Keratinocyte (primary cell): ENCODE measurements around the gene MAD1L1. TPM values are rescaled to one million over a fixed set of nuclear protein-coding genes. Genes with fewer than 3 reads are reported as not detected.
"Not testable (repeated sequence)": the region's sequence is repeated elsewhere in the genome, so short reads cannot be mapped to it uniquely, and the experiment has no call there.

Source experiments
- DNase-seq: peaks from one replicate; pipeline ENCODE4 v3.0.0-alpha.2; 2011; ENCODE audit warnings: low read depth, missing footprints, low spot score
- FAIRE-seq: peaks from 2 replicates; lab custom pipeline; 2011; peaks lifted over from hg19 to GRCh38; lab: Jason Lieb, UNC
- H2AFZ ChIP-seq: 2 replicates; pipeline ENCODE4 v1.6.0; 2012; ENCODE audit warnings: low read length, control low read depth, inconsistent platforms; ENCODE audit not compliant: control insufficient read depth
- H3K27ac ChIP-seq: 2 replicates; pipeline ENCODE4 v1.5.1; 2011; ENCODE audit warnings: low read length; ENCODE audit not compliant: control insufficient read depth, insufficient read depth
- H3K27me3 ChIP-seq: 3 replicates; pipeline ENCODE4 v1.6.0; 2011; ENCODE audit warnings: low read length; ENCODE audit not compliant: control insufficient read depth, insufficient read depth; ENCODE audit errors: extremely low read depth
- H3K36me3 ChIP-seq, 2 experiments: 2 replicates in 1 of 2; 3 replicates in 1 of 2; pipeline ENCODE4 v1.5.1; 2011; ENCODE audit warnings: low read length in 2 of 2, mild to moderate bottlenecking in 1 of 2; ENCODE audit not compliant: control insufficient read depth in 2 of 2, insufficient read depth in 2 of 2; ENCODE audit errors: extremely low read depth in 1 of 2
- H3K4me1 ChIP-seq: 3 replicates; pipeline ENCODE4 v1.5.1; 2011; ENCODE audit warnings: low read length; ENCODE audit not compliant: control insufficient read depth, insufficient read depth; ENCODE audit errors: extremely low read depth
- H3K4me2 ChIP-seq: 3 replicates; pipeline ENCODE4 v1.6.0; 2011; ENCODE audit warnings: low read depth, low read length; ENCODE audit not compliant: control insufficient read depth, insufficient read depth; ENCODE audit errors: extremely low read depth
- H3K4me3 ChIP-seq, 3 experiments: fragments of 200-600 bp in 1 of 3; sonication (generic) in 1 of 3; 2 replicates in 2 of 3; 3 replicates in 1 of 3; pipeline ENCODE4 v1.5.1; 2011 to 2016; ENCODE audit warnings: low read length in 3 of 3, mild to moderate bottlenecking in 3 of 3, control low read depth in 2 of 3, inconsistent platforms in 1 of 3, low read depth in 1 of 3, mixed read lengths in 1 of 3, mixed run types in 1 of 3, moderate library complexity in 1 of 3; ENCODE audit not compliant: control insufficient read depth in 2 of 3, insufficient read depth in 2 of 3; ENCODE audit errors: extremely low read depth in 1 of 3
- H3K79me2 ChIP-seq: 2 replicates; pipeline ENCODE4 v1.6.0; 2012; ENCODE audit warnings: low read length; ENCODE audit not compliant: control insufficient read depth, insufficient read depth
- H3K9ac ChIP-seq: 3 replicates; pipeline ENCODE4 v1.6.0; 2011; ENCODE audit warnings: low read length; ENCODE audit not compliant: control insufficient read depth, insufficient read depth; ENCODE audit errors: extremely low read depth
- H3K9me1 ChIP-seq: 3 replicates; pipeline ENCODE4 v1.6.0; 2011; ENCODE audit warnings: low read length; ENCODE audit not compliant: control insufficient read depth, insufficient read depth; ENCODE audit errors: extremely low read depth
- H3K9me3 ChIP-seq: 2 replicates; pipeline ENCODE4 v1.5.1; 2012; ENCODE audit warnings: low read depth, low read length; ENCODE audit not compliant: control insufficient read depth
- H4K20me1 ChIP-seq: 3 replicates; pipeline ENCODE4 v1.6.0; 2011; ENCODE audit warnings: low read length; ENCODE audit not compliant: control insufficient read depth, insufficient read depth; ENCODE audit errors: extremely low read depth
- CTCF ChIP-seq, 3 experiments: IDR thresholded peaks in 1 of 3; conservative IDR thresholded peaks in 1 of 3; optimal IDR thresholded peaks in 1 of 3; 2 replicates in 2 of 3; 3 replicates in 1 of 3; pipeline versions ENCODE3 to v1.5.1; 2011; ENCODE audit warnings: low read length in 3 of 3, mild to moderate bottlenecking in 3 of 3, moderate library complexity in 2 of 3, control low read depth in 1 of 3, inconsistent platforms in 1 of 3; ENCODE audit not compliant: insufficient read depth in 2 of 3; ENCODE audit errors: extremely low read depth in 1 of 3
- EZH2 ChIP-seq: IDR thresholded peaks from one replicate; pipeline ENCODE4 v1.6.1; 2012; ENCODE audit warnings: inconsistent platforms, mild to moderate bottlenecking, low read length, moderate library complexity
- dilution Hi-C: fragments of 300-500 bp; cut with MboI; formaldehyde crosslinking; loops from one replicate; pipeline ENCODE4 v1.7.0; 2020; ENCODE audit warnings: low sequenced_read_pairs; ENCODE audit not compliant: extremely low pct_ligation_motif_present
- polyA plus RNA-seq, 5 experiments: library from polyadenylated mRNA; depleted of rRNA in 3 of 5; stranded (reverse) in 3 of 5; stranded (forward) in 1 of 5; unstranded in 1 of 5; fragments of >200 nt; gene quantifications; 1 replicate in 1 of 5; 2 replicates in 3 of 5; 3 replicates in 1 of 5; pipeline versions ENCODE4 v1.2.1 to v1.2.3, GENCODE V29; 2011 to 2012; ENCODE audit warnings: missing spikeins in 2 of 5, low read depth in 1 of 5, low replicate concordance in 1 of 5

MAD1L1 gene
- polyA plus RNA-seq, 1 donor (not counting 4 experiments of a cell fraction or from before 2014, with no cell fraction given) = 18.0 TPM

- H3K9me3 ChIP-seq = peaks cover 2% of the 10 kb centered on the region
- DNase-seq = no peak
- dilution Hi-C loops = no loop called here
- no peaks in the 10 kb centered on the region for H3K27me3 ChIP-seq
- no peak overlapping the region for H3K27ac ChIP-seq
- no peak overlapping the region for H3K4me3 ChIP-seq
- H4K20me1 ChIP-seq = no peaks in the 10 kb centered on the region
- H3K36me3 ChIP-seq = peaks cover 3 to 4% of the 10 kb centered on the region in 2 experiments
- no peaks in the 10 kb centered on the region for H3K9me1 ChIP-seq
- FAIRE-seq = no peak
- H3K4me2 ChIP-seq = no peak overlapping the region
- H2AFZ ChIP-seq = no peak overlapping the region
- no peaks in the 10 kb centered on the region for H3K79me2 ChIP-seq
- TF ChIP-seq CTCF (optimal IDR thresholded peaks at IDR 0.05 in 1 of 3, IDR thresholded peaks at IDR 0.05 in 1 of 3, conservative IDR thresholded peaks at IDR 0.05 in 1 of 3; ENCODE audit: extremely low read depth in 1 of 3, insufficient read depth in 2 of 3, low read length in 3 of 3) = no peak
- TF ChIP-seq EZH2 = no peak
- no peak overlapping the region for H3K9ac ChIP-seq
- peaks cover 6% of the 10 kb centered on the region for H3K4me1 ChIP-seq
Measured at GRCh38 chr7:2060701-2061100, 172.0 kb downstream of the MAD1L1 start.

GRCh38 chr7:2059964-2060700 lies 172.6 kb downstream of the MAD1L1 start:
- dilution Hi-C loops = no loop called here
- TF ChIP-seq CTCF (optimal IDR thresholded peaks at IDR 0.05 in 1 of 3, IDR thresholded peaks at IDR 0.05 in 1 of 3, conservative IDR thresholded peaks at IDR 0.05 in 1 of 3; ENCODE audit: extremely low read depth in 1 of 3, insufficient read depth in 2 of 3, low read length in 3 of 3) = no peak
- TF ChIP-seq EZH2 = no peak
- no peak overlapping the region for H3K9ac ChIP-seq

GRCh38 chr7:2058246-2058645 lies 174.5 kb downstream of the MAD1L1 start:
- dilution Hi-C loops, DNase-seq, H3K27ac ChIP-seq, H3K4me2 ChIP-seq, H3K4me1 ChIP-seq, H3K36me3 ChIP-seq, H3K9me1 ChIP-seq, FAIRE-seq, H4K20me1 ChIP-seq, H3K9ac ChIP-seq, H3K27me3 ChIP-seq, H3K79me2 ChIP-seq, H3K4me3 ChIP-seq, H3K9me3 ChIP-seq, H2AFZ ChIP-seq: not testable (repeated sequence)

More at GRCh38 chr7:2059964-2060700, 172.6 kb downstream of the MAD1L1 start:
- no peaks in the 10 kb centered on the region for H3K79me2 ChIP-seq
- FAIRE-seq (no peak), DNase-seq (no peak)
- H3K9me1 ChIP-seq = no peaks in the 10 kb centered on the region
- H2AFZ ChIP-seq = no peak overlapping the region
- peaks cover 2% of the 10 kb centered on the region for H3K9me3 ChIP-seq
- H3K36me3 ChIP-seq = peaks cover 3 to 4% of the 10 kb centered on the region in 2 experiments
- no peak overlapping the region for H3K4me3 ChIP-seq
- no peak overlapping the region for H3K27ac ChIP-seq
- H3K4me1 ChIP-seq = peaks cover 8% of the 10 kb centered on the region
- no peak overlapping the region for H3K4me2 ChIP-seq
- H4K20me1 ChIP-seq = no peaks in the 10 kb centered on the region
- H3K27me3 ChIP-seq = no peaks in the 10 kb centered on the region
